ENCODE results near the gene C2CD4B.

Gene C2CD4B

GRCh38 chr15:62128916-62129315, 36.2 kb downstream of the C2CD4B start:
- DNase-seq: no peak
- H4K8ac ChIP-seq (ENCODE audit: low read depth, low read length): no peak overlapping the region
- H3K18ac ChIP-seq (ENCODE audit: low read length): no peak overlapping the region
- no peak overlapping the region for H2BK15ac ChIP-seq (replicated peaks; ENCODE audit: low read depth)
- H3K27ac ChIP-seq (ENCODE audit: low read depth, low read length): no peak overlapping the region
- H3K9ac ChIP-seq (ENCODE audit: low read length): no peak overlapping the region
- no peak overlapping the region for H3K4me2 ChIP-seq (ENCODE audit: low read length)
- H4K5ac ChIP-seq (ENCODE audit: low read length): no peak overlapping the region
- H2BK120ac ChIP-seq (ENCODE audit: low read depth, low read length): no peak overlapping the region
- no CpG with 5 or more reads among the region's 2 CpGs for WGBS (ENCODE audit: extremely low coverage, insufficient coverage, low lambda C conversion rate)
- H3K79me1 ChIP-seq (ENCODE audit: low read length): no peaks in the 10 kb centered on the region
- no peaks in the 10 kb centered on the region for H3K36me3 ChIP-seq (ENCODE audit: control insufficient read depth, insufficient read depth, low read length)
- H2BK5ac ChIP-seq (ENCODE audit: low read length): no peak overlapping the region
- no peaks in the 10 kb centered on the region for H3K79me2 ChIP-seq (ENCODE audit: control insufficient read depth, insufficient read depth, low read length)
- no peak overlapping the region for H2AK5ac ChIP-seq (ENCODE audit: low read length)
- H3K4me3 ChIP-seq (ENCODE audit: low read length): no peak overlapping the region
- H3K4me1 ChIP-seq (ENCODE audit: control insufficient read depth, low read depth, low read length): no peaks in the 10 kb centered on the region
- H3K23ac ChIP-seq (ENCODE audit: low read length): no peak overlapping the region
- H3K27me3 ChIP-seq (ENCODE audit: insufficient read depth, low read length, poor library complexity): no peaks in the 10 kb centered on the region
- H3K56ac ChIP-seq (ENCODE audit: low read length): no peak overlapping the region
- no peak overlapping the region for H3K4ac ChIP-seq (ENCODE audit: low read depth, low read length)

- Histone ChIP-seq H2AK5ac (ENCODE audit: low read length) (no peak overlapping the region), H3K9ac (ENCODE audit: low read length) (no peak overlapping the region), H3K79me2 (ENCODE audit: control insufficient read depth, insufficient read depth, low read length) (no peaks in the 10 kb centered on the region), H3K4me3 (ENCODE audit: low read length) (no peak overlapping the region), H3K4ac (ENCODE audit: low read depth, low read length) (no peak overlapping the region), H3K56ac (ENCODE audit: low read length) (no peak overlapping the region), H3K36me3 (ENCODE audit: control insufficient read depth, insufficient read depth, low read length) (no peaks in the 10 kb centered on the region), H4K5ac (ENCODE audit: low read length) (no peak overlapping the region), H2BK15ac (replicated peaks; ENCODE audit: low read depth) (no peak overlapping the region), H3K4me1 (ENCODE audit: control insufficient read depth, low read depth, low read length) (no peaks in the 10 kb centered on the region), H3K23ac (ENCODE audit: low read length) (no peak overlapping the region), H3K27ac (ENCODE audit: low read depth, low read length) (no peak overlapping the region), H2BK120ac (ENCODE audit: low read depth, low read length) (no peak overlapping the region), H2BK5ac (ENCODE audit: low read length) (no peak overlapping the region), H3K27me3 (ENCODE audit: insufficient read depth, low read length, poor library complexity) (no peaks in the 10 kb centered on the region), H4K8ac (ENCODE audit: low read depth, low read length) (no peak overlapping the region), H3K18ac (ENCODE audit: low read length) (no peak overlapping the region), H3K4me2 (ENCODE audit: low read length) (no peak overlapping the region), H3K79me1 (ENCODE audit: low read length) (no peaks in the 10 kb centered on the region)
- WGBS (ENCODE audit: extremely low coverage, insufficient coverage, low lambda C conversion rate): no CpG with 5 or more reads among the region's 3 CpGs
- no peak for DNase-seq
Observed at GRCh38 chr15:62126364-62126763, 38.7 kb downstream of the C2CD4B start.

- DNase-seq: no peak
- no peaks in the 10 kb centered on the region for H3K27me3 ChIP-seq (ENCODE audit: insufficient read depth, low read length, poor library complexity)
- H3K4me1 ChIP-seq (ENCODE audit: control insufficient read depth, low read depth, low read length): no peaks in the 10 kb centered on the region
- no peak overlapping the region for H3K9ac ChIP-seq (ENCODE audit: low read length)
- no peak overlapping the region for H3K23ac ChIP-seq (ENCODE audit: low read length)
- H3K4me3 ChIP-seq (ENCODE audit: low read length): no peak overlapping the region
- H2BK15ac ChIP-seq (replicated peaks; ENCODE audit: low read depth): no peak overlapping the region
- H3K79me1 ChIP-seq (ENCODE audit: low read length): no peaks in the 10 kb centered on the region
- H2AK5ac ChIP-seq (ENCODE audit: low read length): no peak overlapping the region
- H4K5ac ChIP-seq (ENCODE audit: low read length): no peak overlapping the region
- no peak overlapping the region for H2BK5ac ChIP-seq (ENCODE audit: low read length)
- no peak overlapping the region for H4K8ac ChIP-seq (ENCODE audit: low read depth, low read length)
- no peaks in the 10 kb centered on the region for H3K36me3 ChIP-seq (ENCODE audit: control insufficient read depth, insufficient read depth, low read length)
- no peak overlapping the region for H3K27ac ChIP-seq (ENCODE audit: low read depth, low read length)
- no peak overlapping the region for H3K4ac ChIP-seq (ENCODE audit: low read depth, low read length)
- no peak overlapping the region for H3K56ac ChIP-seq (ENCODE audit: low read length)
- no peak overlapping the region for H2BK120ac ChIP-seq (ENCODE audit: low read depth, low read length)
- no peak overlapping the region for H3K4me2 ChIP-seq (ENCODE audit: low read length)
- H3K18ac ChIP-seq (ENCODE audit: low read length): no peak overlapping the region
- no CpG with 5 or more reads among the region's 2 CpGs for WGBS (ENCODE audit: extremely low coverage, insufficient coverage, low lambda C conversion rate)
- no peaks in the 10 kb centered on the region for H3K79me2 ChIP-seq (ENCODE audit: control insufficient read depth, insufficient read depth, low read length)
Observed at GRCh38 chr15:62125773-62126172, 39.3 kb downstream of the C2CD4B start.

- Histone ChIP-seq H3K79me2 (ENCODE audit: control insufficient read depth, insufficient read depth, low read length) (no peaks in the 10 kb centered on the region), H2BK120ac (ENCODE audit: low read depth, low read length) (no peak overlapping the region), H3K9ac (ENCODE audit: low read length) (no peak overlapping the region), H3K4me3 (ENCODE audit: low read length) (no peak overlapping the region), H3K36me3 (ENCODE audit: control insufficient read depth, insufficient read depth, low read length) (no peaks in the 10 kb centered on the region), H3K27me3 (ENCODE audit: insufficient read depth, low read length, poor library complexity) (no peaks in the 10 kb centered on the region), H4K8ac (ENCODE audit: low read depth, low read length) (no peak overlapping the region), H3K4me1 (ENCODE audit: control insufficient read depth, low read depth, low read length) (no peaks in the 10 kb centered on the region), H3K79me1 (ENCODE audit: low read length) (no peaks in the 10 kb centered on the region), H3K56ac (ENCODE audit: low read length) (no peak overlapping the region), H3K23ac (ENCODE audit: low read length) (no peak overlapping the region), H2BK15ac (replicated peaks; ENCODE audit: low read depth) (no peak overlapping the region), H4K5ac (ENCODE audit: low read length) (no peak overlapping the region), H3K18ac (ENCODE audit: low read length) (no peak overlapping the region), H3K4ac (ENCODE audit: low read depth, low read length) (no peak overlapping the region), H3K4me2 (ENCODE audit: low read length) (no peak overlapping the region), H2AK5ac (ENCODE audit: low read length) (no peak overlapping the region), H3K27ac (ENCODE audit: low read depth, low read length) (no peak overlapping the region), H2BK5ac (ENCODE audit: low read length) (no peak overlapping the region)
- no CpG with 5 or more reads among the region's 2 CpGs for WGBS (ENCODE audit: extremely low coverage, insufficient coverage, low lambda C conversion rate)
- DNase-seq: peak; percentile 18
Observed at GRCh38 chr15:62124973-62125303, 40.1 kb downstream of the C2CD4B start.

GRCh38 chr15:62124176-62124972, 40.7 kb downstream of the C2CD4B start:
- no CpG with 5 or more reads among the region's 6 CpGs for WGBS (ENCODE audit: extremely low coverage, insufficient coverage, low lambda C conversion rate)
- no peak overlapping the region for H3K4ac ChIP-seq (ENCODE audit: low read depth, low read length)
- H3K27me3 ChIP-seq (ENCODE audit: insufficient read depth, low read length, poor library complexity): no peaks in the 10 kb centered on the region
- no peaks in the 10 kb centered on the region for H3K79me2 ChIP-seq (ENCODE audit: control insufficient read depth, insufficient read depth, low read length)
- H2AK5ac ChIP-seq (ENCODE audit: low read length): no peak overlapping the region
- no peak overlapping the region for H3K27ac ChIP-seq (ENCODE audit: low read depth, low read length)
- DNase-seq: no peak
- no peaks in the 10 kb centered on the region for H3K79me1 ChIP-seq (ENCODE audit: low read length)
- H3K23ac ChIP-seq (ENCODE audit: low read length): no peak overlapping the region
- no peak overlapping the region for H3K18ac ChIP-seq (ENCODE audit: low read length)
- no peak overlapping the region for H2BK15ac ChIP-seq (replicated peaks; ENCODE audit: low read depth)
- H3K36me3 ChIP-seq (ENCODE audit: control insufficient read depth, insufficient read depth, low read length): no peaks in the 10 kb centered on the region
- no peak overlapping the region for H3K9ac ChIP-seq (ENCODE audit: low read length)
- H3K4me3 ChIP-seq (ENCODE audit: low read length): no peak overlapping the region
- no peak overlapping the region for H4K8ac ChIP-seq (ENCODE audit: low read depth, low read length)
- peaks cover under 1% of the 10 kb centered on the region for H3K4me1 ChIP-seq (ENCODE audit: control insufficient read depth, low read depth, low read length)
- no peak overlapping the region for H2BK120ac ChIP-seq (ENCODE audit: low read depth, low read length)
- no peak overlapping the region for H3K4me2 ChIP-seq (ENCODE audit: low read length)
- H3K56ac ChIP-seq (ENCODE audit: low read length): no peak overlapping the region
- H4K5ac ChIP-seq (ENCODE audit: low read length): no peak overlapping the region
- H2BK5ac ChIP-seq (ENCODE audit: low read length): no peak overlapping the region

- DNase-seq: no peak
- H3K27me3 ChIP-seq (ENCODE audit: insufficient read depth, low read length, poor library complexity): no peaks in the 10 kb centered on the region
- H3K79me1 ChIP-seq (ENCODE audit: low read length): no peaks in the 10 kb centered on the region
- no peak overlapping the region for H2BK15ac ChIP-seq (replicated peaks; ENCODE audit: low read depth)
- no peak overlapping the region for H2AK5ac ChIP-seq (ENCODE audit: low read length)
- no peak overlapping the region for H2BK120ac ChIP-seq (ENCODE audit: low read depth, low read length)
- H3K18ac ChIP-seq (ENCODE audit: low read length): no peak overlapping the region
- no peak overlapping the region for H3K4ac ChIP-seq (ENCODE audit: low read depth, low read length)
- WGBS (ENCODE audit: extremely low coverage, insufficient coverage, low lambda C conversion rate): no CpG with 5 or more reads among the region's 2 CpGs
- no peak overlapping the region for H4K8ac ChIP-seq (ENCODE audit: low read depth, low read length)
- no peak overlapping the region for H3K27ac ChIP-seq (ENCODE audit: low read depth, low read length)
- peaks cover 4% of the 10 kb centered on the region for H3K4me1 ChIP-seq (ENCODE audit: control insufficient read depth, low read depth, low read length)
- H3K4me3 ChIP-seq (ENCODE audit: low read length): no peak overlapping the region
- no peak overlapping the region for H4K5ac ChIP-seq (ENCODE audit: low read length)
- no peak overlapping the region for H3K9ac ChIP-seq (ENCODE audit: low read length)
- no peak overlapping the region for H3K4me2 ChIP-seq (ENCODE audit: low read length)
- H3K36me3 ChIP-seq (ENCODE audit: control insufficient read depth, insufficient read depth, low read length): no peaks in the 10 kb centered on the region
- no peak overlapping the region for H3K23ac ChIP-seq (ENCODE audit: low read length)
- H3K79me2 ChIP-seq (ENCODE audit: control insufficient read depth, insufficient read depth, low read length): no peaks in the 10 kb centered on the region
- H3K56ac ChIP-seq (ENCODE audit: low read length): no peak overlapping the region
- no peak overlapping the region for H2BK5ac ChIP-seq (ENCODE audit: low read length)
Observed at GRCh38 chr15:62122249-62122648, 42.8 kb downstream of the C2CD4B start.
